ENCODE measurements around the gene MAP3K13. TPM values are rescaled to one million over a fixed set of nuclear protein-coding genes. Genes with fewer than 3 reads are reported as not detected.
"Not testable (repeated sequence)": the region's sequence is repeated elsewhere in the genome, so short reads cannot be mapped to it uniquely, and the experiment has no call there.

MAP3K13 gene
- total RNA-seq, 1 experiment from 2014 or later, result not detected

DNA sequence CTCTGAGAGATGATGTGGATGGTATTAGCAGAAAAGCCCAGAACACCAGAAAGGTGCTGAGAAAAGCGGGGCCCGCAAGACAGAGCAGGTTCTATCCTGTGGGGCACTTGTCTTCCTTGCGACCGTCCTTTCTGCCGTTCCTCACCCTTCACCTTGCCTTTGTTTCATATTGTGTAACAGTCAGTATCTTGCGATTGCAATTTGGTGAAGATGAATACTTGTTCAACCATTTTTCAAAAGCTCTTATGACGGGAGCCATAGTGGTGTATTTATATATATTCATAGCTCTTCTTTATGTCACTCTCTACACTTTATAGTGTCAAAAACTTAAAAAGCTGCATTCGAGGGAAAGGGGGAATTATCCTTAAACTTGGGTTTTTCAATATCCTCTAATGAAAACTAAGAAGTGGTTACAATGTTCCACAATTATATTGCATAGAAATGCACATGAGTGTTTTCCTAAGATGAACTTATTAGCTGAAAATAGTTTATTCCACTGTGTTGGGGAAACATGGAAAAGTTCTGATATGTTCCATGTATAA lies 797 bp downstream of the MAP3K13 start:
- Histone ChIP-seq H3K36me3 (replicated peaks; ENCODE audit: control insufficient read depth, insufficient read depth, low read length) (no peaks in the 10 kb centered on the region), H3K4me3 (ENCODE audit: insufficient read depth, low read depth, low read length) (peak overlapping the region; percentile 32; the same call in 1 of the 2 replicates), H3K27me3 (ENCODE audit: control insufficient read depth, insufficient read depth, low read length) (peaks cover 24% of the 10 kb centered on the region; the same call in 1 of the 2 replicates)
- DNase-seq, result peak; percentile 45

- Histone ChIP-seq H3K4me3 (ENCODE audit: insufficient read depth, low read depth, low read length) (no peak overlapping the region), H3K36me3 (replicated peaks; ENCODE audit: control insufficient read depth, insufficient read depth, low read length) (no peaks in the 10 kb centered on the region), H3K27me3 (ENCODE audit: control insufficient read depth, insufficient read depth, low read length) (peaks cover 24% of the 10 kb centered on the region; the same call in 1 of the 2 replicates)
- DNase-seq, result no peak
Observed at GRCh38 chr3:185365291-185366073, 2.5 kb downstream of the MAP3K13 start.

- DNase-seq, result no peak
- Histone ChIP-seq H3K4me3 (ENCODE audit: insufficient read depth, low read depth, low read length) (no peak overlapping the region), H3K27me3 (ENCODE audit: control insufficient read depth, insufficient read depth, low read length) (peaks cover 24% of the 10 kb centered on the region; the same call in 1 of the 2 replicates), H3K36me3 (replicated peaks; ENCODE audit: control insufficient read depth, insufficient read depth, low read length) (no peaks in the 10 kb centered on the region)
Observed at GRCh38 chr3:185366074-185366335, 3.1 kb downstream of the MAP3K13 start.

GRCh38 chr3:185366913-185367312 lies 4.0 kb downstream of the MAP3K13 start:
- DNase-seq, result no peak
- no peaks in the 10 kb centered on the region for H3K36me3 ChIP-seq (replicated peaks; ENCODE audit: control insufficient read depth, insufficient read depth, low read length)
- H3K27me3 ChIP-seq (ENCODE audit: control insufficient read depth, insufficient read depth, low read length), result peaks cover 24% of the 10 kb centered on the region; the same call in 1 of the 2 replicates
- no peak overlapping the region for H3K4me3 ChIP-seq (ENCODE audit: insufficient read depth, low read depth, low read length)

DNA sequence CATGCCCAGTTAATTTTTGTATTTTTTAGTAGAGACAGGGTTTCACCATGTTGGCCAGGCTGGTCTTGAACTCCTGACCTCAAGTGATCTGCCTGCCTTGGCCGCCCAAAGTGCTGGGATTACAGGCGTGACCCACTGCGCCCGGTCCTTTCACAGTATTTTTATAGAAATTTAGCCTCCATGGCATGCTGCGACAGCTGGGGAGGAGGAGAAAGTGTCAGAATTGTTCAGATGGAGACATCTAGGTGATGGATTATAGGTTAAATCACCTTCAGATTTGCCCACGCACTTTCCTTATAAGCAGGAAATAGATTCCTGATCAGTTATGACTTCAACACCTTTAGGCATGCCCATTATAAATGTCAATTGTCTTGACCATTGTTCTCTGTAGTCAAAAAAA lies 7.4 kb downstream of the MAP3K13 start:
- H3K4me3 ChIP-seq (ENCODE audit: insufficient read depth, low read depth, low read length); H3K27me3 ChIP-seq (ENCODE audit: control insufficient read depth, insufficient read depth, low read length); H3K36me3 ChIP-seq (replicated peaks; ENCODE audit: control insufficient read depth, insufficient read depth, low read length); DNase-seq: not testable (repeated sequence)

DNA sequence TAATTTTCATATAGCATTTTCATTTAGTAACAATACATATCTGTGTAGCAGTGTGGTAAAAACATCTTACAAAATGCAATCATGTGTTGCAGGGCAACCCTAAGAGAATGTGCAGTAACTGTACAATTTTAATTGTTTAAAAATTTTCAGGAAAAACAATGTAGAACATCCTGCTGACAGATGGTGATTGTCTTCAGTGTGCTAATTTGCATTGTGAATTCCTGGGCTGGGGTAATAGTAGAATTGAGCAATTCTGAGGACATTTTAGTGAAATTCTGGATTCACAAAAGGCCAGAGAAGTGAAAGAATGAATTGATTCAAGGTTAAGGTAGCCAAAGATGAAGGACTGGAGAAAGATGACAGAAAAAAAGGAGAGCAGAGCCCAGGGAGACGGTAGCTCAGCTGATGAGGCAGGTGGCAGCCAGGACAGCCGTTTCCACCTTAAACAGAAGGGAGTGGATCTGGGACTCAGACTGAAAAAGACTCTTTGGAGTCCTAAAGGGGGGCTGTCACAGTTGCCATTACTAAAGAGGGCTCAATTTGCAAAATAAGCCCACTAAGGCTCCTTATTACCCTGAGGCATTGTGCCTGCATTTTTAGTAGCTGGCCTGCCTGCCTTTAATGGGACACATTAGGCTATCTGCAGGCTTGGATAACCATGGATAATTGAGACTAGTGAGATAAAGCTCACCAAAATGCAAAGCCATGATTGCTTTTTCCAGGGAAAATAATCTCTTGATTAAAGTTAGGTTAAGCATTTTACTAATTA lies 8.6 kb downstream of the MAP3K13 start:
- Histone ChIP-seq H3K4me3 (ENCODE audit: insufficient read depth, low read depth, low read length) (no peak overlapping the region), H3K27me3 (ENCODE audit: control insufficient read depth, insufficient read depth, low read length) (peaks cover 2% of the 10 kb centered on the region; the same call in 1 of the 2 replicates), H3K36me3 (replicated peaks; ENCODE audit: control insufficient read depth, insufficient read depth, low read length) (no peaks in the 10 kb centered on the region)
- DNase-seq, result no peak

GRCh38 chr3:185381320-185382058 lies 18.6 kb downstream of the MAP3K13 start:
- Histone ChIP-seq H3K27me3 (ENCODE audit: control insufficient read depth, insufficient read depth, low read length) (no peaks in the 10 kb centered on the region), H3K36me3 (replicated peaks; ENCODE audit: control insufficient read depth, insufficient read depth, low read length) (no peaks in the 10 kb centered on the region), H3K4me3 (ENCODE audit: insufficient read depth, low read depth, low read length) (no peak overlapping the region)
- DNase-seq, result no peak

DNA sequence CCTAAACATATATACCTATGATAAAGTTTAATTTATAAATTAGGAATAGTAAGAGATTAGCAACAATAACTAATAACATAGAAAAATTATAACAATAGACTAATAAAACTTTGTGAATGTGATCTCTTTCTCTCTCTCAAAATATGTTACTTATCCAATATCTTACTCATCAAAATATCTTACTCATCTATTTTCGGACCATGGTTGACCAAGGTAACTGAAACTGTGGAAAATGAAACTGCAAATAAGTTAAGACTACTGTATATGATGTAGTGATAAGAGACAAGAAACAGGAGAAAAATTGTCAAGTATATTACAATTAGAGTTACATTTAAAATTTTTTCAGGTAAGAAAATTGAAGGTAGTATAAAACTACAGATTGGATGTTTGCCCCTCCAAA lies 19.2 kb downstream of the MAP3K13 start:
- DNase-seq, result no peak
- H3K27me3 ChIP-seq (ENCODE audit: control insufficient read depth, insufficient read depth, low read length), result no peaks in the 10 kb centered on the region
- H3K36me3 ChIP-seq (replicated peaks; ENCODE audit: control insufficient read depth, insufficient read depth, low read length), result no peaks in the 10 kb centered on the region
- no peak overlapping the region for H3K4me3 ChIP-seq (ENCODE audit: insufficient read depth, low read depth, low read length)

DNA sequence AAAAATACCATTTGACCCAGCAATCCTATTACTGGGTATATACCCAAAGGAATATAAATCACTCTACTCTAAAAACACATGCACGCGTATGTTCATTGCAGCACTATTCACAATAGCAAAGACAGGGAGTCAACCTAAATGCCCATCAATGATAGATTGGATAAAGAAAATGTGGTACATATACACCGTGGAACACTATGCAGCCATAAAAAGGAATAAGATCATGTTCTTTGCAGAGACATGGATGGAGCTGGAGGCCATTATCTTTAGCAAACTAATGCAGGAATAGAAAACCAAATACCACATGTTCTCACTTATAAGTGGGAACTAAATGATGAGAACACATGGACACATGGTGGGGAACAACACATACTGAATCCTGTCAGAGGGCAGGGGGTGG lies 23.6 kb downstream of the MAP3K13 start:
- H3K36me3 ChIP-seq (replicated peaks; ENCODE audit: control insufficient read depth, insufficient read depth, low read length); H3K4me3 ChIP-seq (ENCODE audit: insufficient read depth, low read depth, low read length); H3K27me3 ChIP-seq (ENCODE audit: control insufficient read depth, insufficient read depth, low read length); DNase-seq: not testable (repeated sequence)

- DNase-seq, result no peak
- Histone ChIP-seq H3K4me3 (ENCODE audit: insufficient read depth, low read depth, low read length) (no peak overlapping the region), H3K27me3 (ENCODE audit: control insufficient read depth, insufficient read depth, low read length) (no peaks in the 10 kb centered on the region), H3K36me3 (replicated peaks; ENCODE audit: control insufficient read depth, insufficient read depth, low read length) (no peaks in the 10 kb centered on the region)
Observed at GRCh38 chr3:185387646-185388045, 24.7 kb downstream of the MAP3K13 start.

- DNase-seq, result no peak
- H3K27me3 ChIP-seq (ENCODE audit: control insufficient read depth, insufficient read depth, low read length), result no peaks in the 10 kb centered on the region
- no peak overlapping the region for H3K4me3 ChIP-seq (ENCODE audit: insufficient read depth, low read depth, low read length)
- no peaks in the 10 kb centered on the region for H3K36me3 ChIP-seq (replicated peaks; ENCODE audit: control insufficient read depth, insufficient read depth, low read length)
Observed at GRCh38 chr3:185393055-185393454, 30.1 kb downstream of the MAP3K13 start.

GRCh38 chr3:185397676-185398075 lies 34.7 kb downstream of the MAP3K13 start:
- H3K36me3 ChIP-seq (replicated peaks; ENCODE audit: control insufficient read depth, insufficient read depth, low read length), result no peaks in the 10 kb centered on the region
- no peaks in the 10 kb centered on the region for H3K27me3 ChIP-seq (ENCODE audit: control insufficient read depth, insufficient read depth, low read length)
- no peak for DNase-seq
- no peak overlapping the region for H3K4me3 ChIP-seq (ENCODE audit: insufficient read depth, low read depth, low read length)

DNA sequence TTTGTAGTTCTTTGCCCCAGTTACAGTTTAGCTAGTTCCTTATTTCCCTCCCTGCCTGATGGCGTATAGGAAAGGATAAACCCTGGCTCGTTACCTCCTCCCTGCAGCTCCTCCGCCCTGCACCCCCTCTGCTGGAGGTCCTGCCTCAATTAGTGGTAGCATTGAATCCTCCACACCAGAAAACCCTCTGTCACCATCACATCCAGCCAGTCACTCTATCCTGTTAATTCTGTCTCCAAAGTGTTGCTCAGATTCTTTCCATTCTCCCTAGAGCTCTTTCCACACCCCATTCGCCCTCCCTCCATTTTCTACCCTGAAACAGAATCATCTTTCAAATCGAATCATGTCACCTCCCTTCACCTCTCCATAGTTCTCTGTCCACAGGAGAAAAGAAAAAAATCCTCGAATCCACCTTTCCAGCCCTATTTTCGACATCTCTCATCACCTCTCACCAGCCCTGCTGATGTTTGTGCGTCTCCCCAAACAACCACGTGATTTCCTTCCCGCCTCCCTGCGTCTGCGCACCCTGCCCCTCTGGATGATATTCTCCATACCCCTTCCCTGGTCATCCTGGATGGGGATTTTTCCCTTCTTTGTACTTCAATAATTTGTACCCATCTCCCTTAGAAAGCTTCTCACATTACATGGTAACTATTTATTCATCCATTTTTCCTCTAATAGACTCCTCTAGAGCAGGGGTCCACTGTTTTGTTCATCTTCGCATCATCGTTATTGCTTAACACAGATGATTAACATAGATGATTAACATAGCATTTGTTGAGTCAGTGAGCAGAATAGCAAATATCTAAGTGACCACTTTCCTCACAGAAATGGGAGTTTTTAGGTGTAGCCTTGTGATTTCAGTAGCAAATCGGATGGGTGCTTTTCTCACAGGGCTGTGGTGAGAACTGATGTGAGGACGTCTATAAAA lies 37.1 kb downstream of the MAP3K13 start:
- no peak overlapping the region for H3K4me3 ChIP-seq (ENCODE audit: insufficient read depth, low read depth, low read length)
- no peaks in the 10 kb centered on the region for H3K27me3 ChIP-seq (ENCODE audit: control insufficient read depth, insufficient read depth, low read length)
- no peaks in the 10 kb centered on the region for H3K36me3 ChIP-seq (replicated peaks; ENCODE audit: control insufficient read depth, insufficient read depth, low read length)
- DNase-seq, result peak; percentile 28

GRCh38 chr3:185400866-185401265 lies 37.9 kb downstream of the MAP3K13 start:
- DNase-seq, result no peak
- Histone ChIP-seq H3K36me3 (replicated peaks; ENCODE audit: control insufficient read depth, insufficient read depth, low read length) (no peaks in the 10 kb centered on the region), H3K4me3 (ENCODE audit: insufficient read depth, low read depth, low read length) (no peak overlapping the region), H3K27me3 (ENCODE audit: control insufficient read depth, insufficient read depth, low read length) (no peaks in the 10 kb centered on the region)
